ENCODE results near the gene USP54. TPM values are rescaled to one million over a fixed set of nuclear protein-coding genes. Genes with fewer than 3 reads are reported as not detected.
A peak's percentile ranks its signal among the peaks of the same experiment; 100 is the strongest.
"Not testable (repeated sequence)": the region's sequence is repeated elsewhere in the genome, so short reads cannot be mapped to it uniquely, and the experiment has no call there.

The USP54 gene
- polyA plus RNA-seq, 10 donors, result 9.7 to 28.3 (median 15.8) TPM

DNA sequence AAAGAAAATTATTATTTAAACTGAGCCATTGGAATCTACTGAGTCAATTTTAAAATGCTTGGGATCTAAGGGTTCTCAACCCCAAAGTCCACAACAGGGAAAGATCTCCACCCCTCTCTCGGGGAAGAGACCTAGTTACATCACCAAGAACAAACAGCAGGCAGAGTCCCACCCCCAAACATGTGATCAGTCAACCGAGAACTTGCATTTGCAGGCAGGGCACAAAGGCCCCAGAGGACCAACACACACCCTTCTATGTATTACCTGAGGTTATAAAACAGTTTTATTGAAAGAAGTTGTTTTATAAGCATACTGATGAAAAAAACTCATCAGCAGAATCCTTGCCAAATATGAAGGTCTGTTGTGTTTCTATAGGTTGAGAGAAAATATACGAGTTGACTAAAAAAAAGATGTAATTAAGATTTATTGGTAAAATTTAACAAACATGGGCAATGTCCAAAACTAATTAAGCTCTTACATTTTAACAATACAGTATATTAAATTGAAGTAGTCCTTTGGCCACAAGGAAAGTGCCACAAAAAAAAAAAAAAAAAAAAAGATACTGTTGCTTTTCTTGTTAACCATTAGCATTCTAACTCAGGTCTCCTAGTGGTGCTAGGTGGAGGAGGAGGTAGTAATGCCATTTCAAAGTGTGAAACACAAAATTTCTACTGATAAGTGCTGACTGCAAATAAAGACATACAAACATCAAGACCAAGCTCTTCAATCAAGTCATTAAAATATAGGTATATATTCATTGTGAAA lies 975 bp upstream of the USP54 start:
- no peak for DNase-seq

DNA sequence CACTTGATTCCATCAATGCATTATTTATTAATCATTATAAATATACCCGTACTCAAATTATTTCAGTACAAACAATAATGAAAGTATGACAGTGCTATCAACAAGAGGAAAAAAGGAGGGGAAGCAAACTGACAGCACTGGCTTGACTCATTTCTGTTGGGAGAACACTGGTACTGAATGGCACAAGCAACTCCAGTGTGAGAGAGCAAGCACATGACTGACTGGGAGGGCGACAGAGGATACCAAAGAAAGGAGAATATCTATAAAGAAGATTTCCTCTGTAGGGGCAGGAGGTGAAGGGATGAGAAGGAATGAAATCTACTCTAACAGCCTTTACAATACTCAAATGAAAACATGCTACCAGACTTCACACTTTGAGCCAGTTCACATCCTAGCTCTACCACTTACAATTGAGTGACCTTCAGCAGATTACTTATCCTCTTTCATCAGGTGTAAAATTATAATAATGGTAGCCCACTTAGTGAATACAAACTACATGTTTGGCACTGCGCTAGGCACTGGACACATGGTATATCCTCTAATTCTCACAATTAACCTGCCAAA lies 1.5 kb downstream of the USP54 start:
- DNase-seq, result no peak

DNA sequence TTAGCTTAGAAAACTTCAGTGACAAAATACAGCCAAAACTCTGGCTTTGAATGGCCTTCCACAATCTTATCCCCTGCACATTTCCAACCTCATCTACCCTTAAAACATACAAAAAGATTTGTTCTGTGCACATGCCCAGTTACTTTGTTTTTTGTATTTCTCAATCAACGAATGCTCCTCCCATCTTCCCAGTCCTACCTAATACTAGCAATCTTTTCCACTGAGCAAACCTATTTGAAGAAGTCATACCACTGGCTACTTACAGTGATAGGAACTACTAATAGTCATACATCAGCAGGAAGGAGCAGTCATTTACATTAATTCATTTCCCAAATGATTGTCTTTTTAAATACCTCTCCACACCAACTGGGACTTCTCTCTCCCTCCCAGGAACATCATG lies 2.5 kb downstream of the USP54 start:
- DNase-seq, result no peak

DNA sequence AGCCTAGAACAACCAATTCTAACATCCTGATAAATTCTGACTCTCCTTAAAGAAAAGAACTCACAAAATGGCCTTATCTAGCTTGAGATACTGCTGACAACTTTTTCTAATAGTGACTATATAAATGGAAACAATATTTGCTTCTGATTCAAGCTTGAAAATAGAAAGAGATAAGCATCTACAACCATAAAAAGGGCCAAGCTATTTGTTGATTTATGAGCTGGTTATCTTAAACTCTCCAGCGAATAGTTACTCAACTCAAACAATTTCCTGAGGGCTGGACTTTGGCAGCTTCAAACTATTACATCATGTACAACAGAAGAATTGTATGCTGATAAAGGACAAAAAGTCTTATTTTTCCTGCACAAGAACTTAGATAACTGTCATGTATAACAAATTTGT lies 4.6 kb downstream of the USP54 start:
- DNase-seq, result peak; percentile 46 to 75 (median 64)

DNA sequence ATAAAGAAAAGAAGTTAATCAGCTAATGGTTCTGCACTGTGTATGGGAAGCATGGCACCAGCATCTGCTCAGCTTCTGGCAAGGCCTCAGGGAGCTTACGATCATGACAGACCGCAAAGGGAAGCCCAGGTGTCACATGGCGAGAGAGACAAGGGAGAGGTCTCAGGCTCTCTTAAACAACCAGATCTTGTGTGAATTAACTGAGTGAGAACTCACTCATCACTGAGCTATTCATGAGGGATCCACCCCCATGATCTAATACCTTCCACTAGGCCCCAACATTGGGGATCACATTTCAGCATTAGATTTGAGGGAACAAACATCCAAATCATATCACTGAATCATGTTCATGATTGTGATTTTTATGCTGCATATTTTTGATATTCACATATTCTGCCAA lies 5.8 kb downstream of the USP54 start:
- DNase-seq, result no peak

DNA sequence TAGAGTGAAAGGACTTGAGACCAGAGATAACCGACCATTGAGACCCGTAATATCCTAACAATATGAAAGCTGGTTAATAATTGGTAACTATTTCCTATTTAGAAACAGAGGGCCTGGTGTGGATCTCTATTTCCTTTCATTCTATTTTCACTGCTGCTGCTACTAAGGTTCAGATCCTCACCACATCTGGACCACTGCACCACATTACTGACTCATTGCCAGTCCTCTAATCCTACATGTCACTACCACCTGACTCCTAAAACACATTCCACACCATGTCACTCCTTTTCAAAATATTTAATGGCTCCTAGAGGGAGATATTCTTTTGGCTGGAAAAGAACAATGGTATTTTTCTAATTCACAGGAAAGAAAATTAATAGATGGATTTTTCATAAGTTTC lies 6.4 kb downstream of the USP54 start:
- no peak for DNase-seq

DNA sequence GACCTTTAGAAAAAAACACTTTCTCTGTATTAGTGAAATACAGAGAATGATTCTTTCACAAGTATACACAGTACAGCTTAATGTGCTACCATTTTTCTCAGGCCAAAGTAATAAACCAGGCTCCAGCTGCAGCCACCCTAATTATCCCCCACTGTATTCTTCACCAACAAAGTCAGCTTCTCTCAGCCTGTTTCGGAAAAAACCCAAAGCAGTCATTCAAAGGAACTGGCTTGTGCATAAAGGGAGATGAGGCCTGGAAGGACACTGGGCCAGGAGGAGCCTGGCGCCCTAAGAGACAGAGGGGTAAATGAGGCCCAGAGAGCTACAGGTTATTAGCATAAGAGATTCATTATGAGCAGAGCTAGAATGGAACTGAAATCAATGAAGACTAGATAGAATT lies 9.2 kb downstream of the USP54 start:
- peak in 1 of 3 donors; percentile 49 for DNase-seq

DNA sequence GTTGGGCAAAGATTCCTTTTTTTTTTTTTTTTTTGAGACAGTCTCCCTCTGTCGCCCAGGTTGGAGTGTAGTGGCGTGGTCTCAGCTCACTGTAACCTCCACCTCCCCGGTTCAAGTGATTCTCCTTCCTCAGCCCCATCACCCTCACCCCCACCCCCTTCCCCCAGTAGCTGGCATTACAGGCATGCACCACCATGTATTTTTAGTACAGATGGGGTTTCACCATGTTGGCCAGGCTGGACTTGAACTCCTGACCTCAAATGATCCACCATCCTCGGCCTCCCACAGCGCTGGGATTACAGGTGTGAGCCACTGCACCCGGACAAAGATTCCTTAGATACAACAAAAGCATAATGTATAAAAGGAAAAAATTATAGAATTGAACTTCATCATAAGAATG lies 12.2 kb downstream of the USP54 start:
- not testable (repeated sequence) for DNase-seq

DNA sequence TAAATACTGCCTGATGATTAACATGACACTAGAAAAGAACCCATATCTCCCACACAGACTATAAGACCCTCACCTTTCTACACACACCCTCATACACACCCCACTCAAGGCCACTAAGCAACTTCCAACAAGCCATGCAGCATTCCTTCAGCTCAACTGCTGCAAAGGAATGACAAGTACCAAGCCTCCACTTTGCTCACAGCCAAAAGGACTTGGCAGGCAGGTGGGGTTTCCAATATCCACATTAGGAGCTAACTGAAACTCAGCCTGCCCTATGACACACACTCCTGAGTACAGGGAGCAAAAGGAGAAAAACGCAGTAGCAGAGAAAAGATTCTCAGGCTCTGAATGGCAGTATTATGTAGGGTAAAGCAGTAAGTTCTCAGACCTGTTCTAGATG lies 13.4 kb downstream of the USP54 start:
- peak; percentile 46 to 64 (median 62) for DNase-seq

DNA sequence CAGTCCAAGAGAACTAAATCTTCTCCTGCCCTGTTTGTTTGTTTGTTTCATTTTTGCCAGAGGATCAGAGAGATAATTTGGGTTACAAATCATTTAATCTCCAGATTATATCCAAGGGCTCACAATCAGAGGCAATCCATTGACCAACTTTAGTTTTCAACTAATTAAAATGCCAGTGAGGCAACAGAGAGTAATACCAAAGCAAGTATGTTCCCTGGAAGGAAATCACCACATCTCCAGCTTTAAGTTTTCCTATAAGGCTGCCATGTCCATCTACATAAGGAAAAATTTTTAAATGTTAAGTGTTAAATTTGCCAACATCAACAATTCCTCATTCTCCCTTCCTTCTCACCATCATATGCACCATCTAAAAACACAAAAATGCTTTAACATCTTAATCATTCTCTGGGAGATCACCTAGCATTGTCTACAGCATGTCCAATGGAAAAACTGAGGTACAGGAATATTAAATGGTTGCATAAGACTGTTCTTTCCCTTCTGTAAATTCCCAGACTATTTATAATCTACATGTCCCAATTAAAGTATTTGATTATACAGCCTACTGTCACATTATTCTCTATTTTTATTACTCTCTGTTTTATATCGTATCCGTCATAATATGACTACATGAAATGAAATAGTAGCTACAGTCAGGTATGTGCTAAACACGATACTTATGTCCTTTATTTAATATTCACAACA lies 14.1 kb downstream of the USP54 start:
- DNase-seq, result no peak

DNA sequence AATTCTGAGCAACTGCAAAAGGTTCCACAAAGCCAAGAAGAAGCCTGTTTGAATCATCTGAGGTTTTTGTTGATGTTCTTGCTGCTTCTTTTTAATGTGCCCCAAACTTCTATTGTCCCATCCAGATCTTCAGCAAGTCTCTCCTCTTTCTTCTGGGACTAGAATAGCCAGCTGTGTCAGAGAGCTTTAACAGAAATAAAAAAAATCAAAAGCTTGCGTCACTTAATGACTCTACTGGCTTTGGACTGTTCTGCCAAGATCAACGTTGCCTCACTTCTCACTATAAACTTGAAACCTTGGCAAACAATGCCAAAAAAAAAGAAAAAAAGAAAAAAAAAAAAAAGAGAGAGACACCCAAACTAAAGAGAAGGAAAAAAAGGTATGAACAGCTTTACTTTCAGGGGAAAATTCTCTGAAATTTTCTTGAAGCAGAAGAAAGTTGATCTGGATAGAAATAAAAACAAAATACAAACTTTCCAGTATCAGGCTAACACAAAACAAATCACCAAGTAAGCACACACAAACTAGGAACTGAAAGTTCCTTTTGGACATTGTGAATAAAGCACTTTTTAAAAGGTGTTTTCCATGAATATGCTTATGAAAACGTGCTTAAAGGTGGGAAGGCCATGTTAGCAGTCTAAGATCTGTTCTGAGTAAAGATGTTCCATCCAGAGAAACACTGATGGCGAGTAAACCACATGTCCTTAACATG lies 14.8 kb downstream of the USP54 start:
- peak in 2 of 3 donors; percentile 51 to 58 for DNase-seq

DNA sequence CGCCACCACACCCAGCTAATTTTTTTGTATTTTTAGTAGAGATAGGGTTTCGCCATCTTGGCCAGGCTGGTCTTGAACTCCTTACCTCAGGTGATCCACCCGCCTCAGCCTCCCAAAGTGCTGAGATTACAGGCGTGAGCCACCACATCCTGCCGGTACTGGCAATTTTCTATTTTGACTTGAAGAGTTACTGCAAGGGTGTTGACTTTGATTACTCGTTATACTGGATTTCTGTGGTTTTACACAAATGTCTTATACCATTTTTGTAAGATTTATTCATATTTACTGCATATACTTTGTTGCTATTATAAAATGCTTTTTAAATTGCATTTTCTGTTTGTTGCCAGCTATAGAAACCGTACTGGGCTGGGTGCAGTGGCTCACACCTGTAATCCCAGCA lies 24.1 kb downstream of the USP54 start:
- not testable (repeated sequence) for DNase-seq

DNA sequence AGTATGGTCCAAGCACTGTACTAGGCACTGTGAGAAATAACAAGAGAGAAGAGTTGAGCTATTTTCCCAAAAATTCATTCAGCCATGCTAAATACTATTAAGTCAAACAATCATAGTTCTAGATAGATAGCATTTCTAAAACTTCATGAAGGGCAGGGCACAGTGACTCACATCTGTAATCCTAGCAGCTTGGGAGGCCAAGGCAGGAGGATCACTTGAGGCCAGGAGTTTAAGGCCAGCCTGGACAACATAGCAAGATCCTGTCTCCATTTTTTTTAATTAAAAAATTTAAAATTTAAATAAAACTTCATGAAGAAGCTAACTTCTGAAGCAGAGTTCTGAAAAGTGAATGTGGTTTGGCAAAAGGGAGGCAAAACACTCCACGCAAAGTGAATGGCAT lies 29.9 kb downstream of the USP54 start:
- no peak for DNase-seq

DNA sequence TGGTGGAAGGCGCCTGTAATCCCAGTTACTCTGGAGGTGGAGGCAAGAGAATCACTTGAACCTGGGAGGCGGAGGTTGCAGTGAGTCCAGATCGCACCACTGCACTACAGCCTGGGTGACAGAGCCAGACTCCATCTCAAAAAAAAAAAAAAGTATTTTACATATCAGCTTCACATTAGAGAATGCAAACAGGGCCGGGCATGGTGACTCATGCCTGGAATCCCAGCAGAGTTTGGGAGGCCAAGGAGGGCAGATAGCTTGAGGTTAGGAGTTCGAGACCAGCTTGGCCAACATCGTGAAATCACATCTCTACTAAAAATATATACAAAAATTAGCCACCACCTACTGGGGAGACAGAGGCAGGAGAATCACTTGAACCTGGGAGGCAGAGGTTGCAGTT lies 31.6 kb downstream of the USP54 start:
- no peak for DNase-seq

DNA sequence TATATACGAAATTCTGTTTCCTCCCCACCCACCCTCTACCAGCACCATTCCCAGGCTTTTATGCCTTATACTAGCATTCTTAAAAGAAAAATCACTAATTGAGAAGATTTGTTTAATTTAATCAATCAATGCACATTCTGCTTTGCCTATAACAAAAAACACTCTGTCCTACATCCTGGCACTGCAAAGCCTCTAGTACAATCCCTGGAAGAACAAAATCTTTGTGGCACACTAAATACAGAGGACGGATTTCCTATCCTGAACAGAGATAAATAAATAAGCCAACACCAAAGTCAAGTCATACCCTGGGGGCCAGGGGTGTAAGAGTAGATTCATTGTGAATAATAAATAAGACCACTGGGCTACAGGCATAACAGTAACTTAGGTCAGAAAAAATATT lies 34.3 kb downstream of the USP54 start:
- DNase-seq, result no peak

DNA sequence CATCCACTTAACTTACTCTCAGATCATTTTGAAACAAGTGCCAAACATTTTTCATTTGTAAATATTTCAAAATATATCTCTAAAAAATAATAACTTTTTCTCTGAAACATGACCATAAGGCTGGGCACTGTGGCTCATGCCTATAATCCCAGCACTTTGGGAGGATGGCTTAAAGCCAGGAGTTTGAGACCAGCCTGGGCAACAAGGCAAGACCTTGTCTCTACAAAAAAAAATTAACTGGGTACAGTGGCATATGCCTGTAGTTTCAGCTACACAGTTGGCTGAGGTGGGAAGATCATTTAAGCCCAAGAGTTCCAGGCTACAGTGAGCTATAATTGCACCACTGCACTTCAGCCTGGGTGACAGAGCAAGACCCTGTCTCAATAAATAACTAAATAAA lies 36.4 kb downstream of the USP54 start:
- DNase-seq, result no peak

DNA sequence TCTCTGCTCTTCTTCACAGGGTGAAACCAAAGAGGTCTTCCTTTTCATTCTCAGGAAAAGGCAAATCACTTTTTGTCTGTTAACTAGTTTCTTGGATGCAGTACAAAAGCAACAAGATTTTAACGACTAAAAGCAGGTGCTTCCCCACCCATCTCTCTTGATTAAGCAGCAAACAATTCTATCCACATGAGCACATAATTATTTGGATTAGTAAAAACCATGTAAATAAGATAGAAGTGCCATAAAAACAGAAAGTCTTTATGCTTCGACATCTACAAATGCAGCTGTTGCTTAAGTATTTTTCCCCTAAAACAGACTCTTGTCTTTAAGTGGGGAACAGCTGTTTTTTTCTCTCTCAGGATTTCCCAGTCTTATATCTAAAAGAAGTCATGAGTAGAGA lies 37.4 kb downstream of the USP54 start:
- DNase-seq, result peak in 1 of 3 donors; percentile 30

DNA sequence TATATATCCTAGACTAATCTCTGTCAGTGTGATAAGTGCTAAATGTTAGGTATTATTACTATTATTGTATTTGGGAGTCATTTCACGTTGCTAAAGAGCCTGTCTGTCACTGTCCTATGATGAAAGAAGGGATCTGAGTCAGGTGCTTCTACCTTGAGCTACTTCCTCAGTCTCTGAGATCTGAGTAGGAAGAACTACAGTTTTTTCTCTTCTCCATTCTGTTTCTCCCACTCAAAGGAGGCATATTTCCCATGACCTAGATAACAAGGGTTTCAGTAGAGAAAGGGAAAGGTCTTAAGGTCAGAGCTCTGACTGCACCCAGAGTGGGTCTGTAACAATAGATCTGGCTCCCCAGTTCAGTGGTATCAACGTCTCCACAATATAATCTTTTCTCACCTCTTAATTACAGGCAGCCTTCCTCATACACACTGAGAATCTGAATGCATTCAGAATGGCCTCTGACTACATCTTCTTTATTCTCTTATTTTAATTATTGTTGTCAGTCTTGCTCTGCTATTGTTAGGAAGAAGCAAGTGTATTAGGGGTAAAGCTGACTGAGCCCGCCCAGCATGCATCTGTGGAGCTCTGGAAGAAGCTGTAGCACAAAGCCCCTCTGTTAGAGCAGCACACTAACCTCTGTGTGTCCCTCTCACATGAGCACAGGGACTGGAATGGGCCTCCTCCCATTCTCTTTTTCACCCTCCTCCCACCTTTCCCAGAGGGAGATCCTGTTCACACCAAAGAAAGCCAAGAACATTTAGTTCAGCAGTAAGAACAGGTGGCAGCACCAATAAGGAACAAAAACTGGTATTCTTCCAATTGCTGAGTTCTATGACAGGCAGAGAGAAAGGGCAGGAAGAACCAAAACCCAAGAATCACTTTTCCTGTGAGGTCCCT lies 38.1 kb downstream of the USP54 start:
- peak in 2 of 3 donors; percentile 9 to 57 for DNase-seq

DNA sequence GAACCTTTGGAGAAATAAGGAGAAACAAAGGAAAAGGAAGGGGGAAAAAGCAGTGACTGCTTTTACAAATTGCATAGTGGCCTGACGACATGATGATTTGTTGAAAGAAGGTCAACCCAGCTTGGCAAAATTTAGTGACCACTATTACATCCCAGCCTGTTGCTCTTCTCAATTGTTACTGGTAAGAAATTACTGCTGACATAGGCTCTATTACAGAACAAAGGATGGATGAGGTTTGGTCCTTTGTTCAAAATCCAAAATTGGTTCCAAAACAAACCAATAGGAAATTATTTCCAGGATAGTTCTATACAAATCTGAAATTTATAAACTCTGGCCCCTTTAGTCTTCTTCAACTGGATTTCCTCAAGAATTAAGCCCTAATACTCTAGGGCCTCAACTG lies 39.6 kb downstream of the USP54 start:
- no peak for DNase-seq

DNA sequence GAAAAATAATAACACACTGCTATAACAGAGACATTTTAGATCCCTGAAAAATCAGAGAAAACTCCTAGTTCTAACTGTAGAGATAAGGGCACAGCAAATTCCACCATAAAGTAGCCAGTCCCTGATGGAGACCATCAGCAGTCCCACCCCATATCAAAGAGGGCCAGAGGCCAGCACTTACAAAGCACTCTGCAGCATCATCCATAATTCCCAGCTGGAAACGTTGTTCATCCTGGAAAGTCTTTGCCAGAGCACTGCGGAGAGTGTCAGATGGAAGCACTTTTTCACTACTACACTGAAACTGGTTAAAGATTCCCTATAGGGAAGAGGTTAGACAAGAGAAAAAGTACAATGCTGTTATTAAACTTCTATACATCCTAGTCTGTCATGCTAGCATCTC lies 45.8 kb downstream of the USP54 start:
- DNase-seq, result peak in 1 of 3 donors; percentile 7

DNA sequence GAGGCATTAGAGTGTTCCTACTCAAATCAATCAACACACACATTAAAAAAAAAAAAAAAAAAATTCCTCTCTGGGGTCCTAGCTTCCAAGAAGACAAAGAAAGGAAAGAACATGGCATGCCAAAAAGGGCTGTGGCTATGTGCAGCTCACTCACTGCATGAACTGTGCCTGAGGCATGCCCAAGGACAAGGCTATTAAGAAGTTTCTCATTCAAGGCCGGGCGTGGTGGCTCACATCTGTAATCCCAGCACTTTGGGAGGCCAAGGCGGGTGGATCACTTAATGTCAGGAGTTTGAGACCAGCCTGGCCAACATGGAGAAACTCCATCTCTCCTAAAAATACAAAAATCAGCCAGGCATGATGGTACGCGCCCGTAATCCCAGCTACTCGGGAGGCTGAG lies 53.4 kb downstream of the USP54 start:
- no peak for DNase-seq
